ENCODE results near the gene PSORS1C1.
A peak's percentile ranks its signal among the peaks of the same experiment; 100 is the strongest.
"Not testable (repeated sequence)": the region's sequence is repeated elsewhere in the genome, so short reads cannot be mapped to it uniquely, and the experiment has no call there.

PSORS1C1 gene

GRCh38 chr6:31158863-31159855 is 44.6 kb downstream of the PSORS1C1 start:
- peak; percentile 40 for DNase-seq (ENCODE audit: low read depth)

GRCh38 chr6:31161216-31162126 is 46.9 kb downstream of the PSORS1C1 start:
- no peak for DNase-seq (ENCODE audit: low read depth)

- DNase-seq (ENCODE audit: low read depth), result no peak
Observed at GRCh38 chr6:31162463-31163165, 48.0 kb downstream of the PSORS1C1 start.

- DNase-seq (ENCODE audit: low read depth), result no peak
Observed at GRCh38 chr6:31163922-31164321, 49.3 kb downstream of the PSORS1C1 start.

- not testable (repeated sequence) for DNase-seq (ENCODE audit: low read depth)
Observed at GRCh38 chr6:31164475-31165063, 50.0 kb downstream of the PSORS1C1 start.

GRCh38 chr6:31165064-31165832 is 50.6 kb downstream of the PSORS1C1 start:
- not testable (repeated sequence) for DNase-seq (ENCODE audit: low read depth)

- no peak for DNase-seq (ENCODE audit: low read depth)
Observed at GRCh38 chr6:31165986-31166385, 51.4 kb downstream of the PSORS1C1 start.

- no peak for DNase-seq (ENCODE audit: low read depth)
Observed at GRCh38 chr6:31168606-31169005, 54.0 kb downstream of the PSORS1C1 start.

GRCh38 chr6:31169123-31169857 is 54.7 kb downstream of the PSORS1C1 start:
- peak; percentile 11 for DNase-seq (ENCODE audit: low read depth)

GRCh38 chr6:31169858-31170599 is 55.4 kb downstream of the PSORS1C1 start:
- not testable (repeated sequence) for DNase-seq (ENCODE audit: low read depth)

GRCh38 chr6:31170600-31170881 is 55.9 kb downstream of the PSORS1C1 start, which contains the start of gene POU5F1:
Gene POU5F1, minus strand, starts transcription at chr6:31170682. Its CDS starts 62 bp downstream, at chr6:31170620.
- DNase-seq (ENCODE audit: low read depth), result no peak

GRCh38 chr6:31170987-31171671 is 56.5 kb downstream of the PSORS1C1 start:
- DNase-seq (ENCODE audit: low read depth), result no peak

GRCh38 chr6:31171931-31172905 is 57.6 kb downstream of the PSORS1C1 start:
- DNase-seq (ENCODE audit: low read depth), result no peak

GRCh38 chr6:31172973-31173384 is 58.4 kb downstream of the PSORS1C1 start:
- no peak for DNase-seq (ENCODE audit: low read depth)

GRCh38 chr6:31173406-31173805 is 58.8 kb downstream of the PSORS1C1 start:
- DNase-seq (ENCODE audit: low read depth), result peak; percentile 10

- no peak for DNase-seq (ENCODE audit: low read depth)
Observed at GRCh38 chr6:31174378-31174777, 59.8 kb downstream of the PSORS1C1 start.

GRCh38 chr6:31175971-31176370 is 61.4 kb downstream of the PSORS1C1 start:
- peak; percentile 92 for DNase-seq (ENCODE audit: low read depth)

All from EH (cell line).